Suprapubic skin (tissue), 4 donors: ENCODE data around the gene TNS1. TPM values are rescaled to one million over a fixed set of nuclear protein-coding genes. Genes with fewer than 3 reads are reported as not detected.

Source experiments
- DNase-seq, 2 donors: peaks; one replicate each; pipeline ENCODE4 v3.0.0-alpha.2; 2019; ENCODE audit warnings: low spot score in 2 of 2
- H3K27ac ChIP-seq: fragments of 200-600 bp; sonication (generic); one replicate; pipeline ENCODE4 v1.5.1; 2019
- H3K27me3 ChIP-seq: fragments of 200-600 bp; sonication (generic); one replicate; pipeline ENCODE4 v1.5.1; 2019
- H3K36me3 ChIP-seq: fragments of 200-600 bp; sonication (generic); one replicate; pipeline ENCODE4 v1.5.1; 2019
- H3K4me1 ChIP-seq: fragments of 200-600 bp; sonication (generic); one replicate; pipeline ENCODE4 v1.5.1; 2019
- H3K4me3 ChIP-seq: fragments of 200-600 bp; sonication (generic); one replicate; pipeline ENCODE4 v1.5.1; 2019; ENCODE audit warnings: mild to moderate bottlenecking
- H3K9me3 ChIP-seq: fragments of 200-600 bp; sonication (generic); one replicate; pipeline ENCODE4 v1.5.1; 2019
- CTCF ChIP-seq, 2 donors: fragments of 200-600 bp in 1 of 2; fragments of 450-650 bp in 1 of 2; sonication (generic) in 1 of 2; IDR thresholded peaks; one replicate each; pipeline ENCODE4 v1.5.1; 2016 to 2019; ENCODE audit warnings: antibody characterized with exemption in 2 of 2, mild to moderate bottlenecking in 1 of 2, moderate library complexity in 1 of 2
- EP300 ChIP-seq: sonication (generic); formaldehyde crosslinking; IDR thresholded peaks from one replicate; pipeline ENCODE4 v1.6.1; 2017; ENCODE audit warnings: antibody characterized with exemption
- POLR2A ChIP-seq, 2 donors: fragments of 450-650 bp; IDR thresholded peaks; one replicate each; pipeline ENCODE4 v1.6.1; 2017; ENCODE audit warnings: antibody characterized with exemption in 2 of 2, mild to moderate bottlenecking in 2 of 2, moderate library complexity in 2 of 2
- POLR2AphosphoS5 ChIP-seq, 3 donors: sonication (generic); formaldehyde crosslinking; IDR thresholded peaks; one replicate each; pipeline ENCODE4 v1.6.1; 2017; ENCODE audit warnings: antibody characterized with exemption in 3 of 3
- WGBS: methylation state at CpG from one replicate; pipeline ENCODE4 v1.1.5; 2018; 5-methylcytosine and 5-hydroxymethylcytosine counted together
- total RNA-seq, 4 donors: library from RNA; depleted of rRNA; stranded (reverse); fragments of >200 nt; gene quantifications; one replicate each; pipeline ENCODE4 v1.1.0, GENCODE V29; 2016

Gene TNS1
- total RNA-seq, 4 donors from 2014 or later = 64.1 to 145 (median 99.5) TPM

- H3K4me1 ChIP-seq = peaks cover 91% of the 10 kb centered on the region
- 10% methylated on average over 11 of the region's 11 CpGs for WGBS
- no peaks in the 10 kb centered on the region for H3K9me3 ChIP-seq
- no peaks in the 10 kb centered on the region for H3K27me3 ChIP-seq
- peak in 1 of 2 donors; percentile 88 for DNase-seq
- H3K27ac ChIP-seq = peak overlapping the region; percentile 88
- peaks cover 4% of the 10 kb centered on the region for H3K36me3 ChIP-seq
- TF ChIP-seq CTCF (IDR thresholded peaks at IDR 0.05) (no peak), POLR2A (IDR thresholded peaks at IDR 0.05) (peak in 1 of 2 donors; percentile 20), POLR2AphosphoS5 (IDR thresholded peaks at IDR 0.05) (peak in 1 of 3 donors; percentile 27), EP300 (no peak)
- peak overlapping the region; percentile 24 for H3K4me3 ChIP-seq
Measured at GRCh38 chr2:217903859-217904613, 98.8 kb downstream of the TNS1 start.

- no peak for TF ChIP-seq CTCF (IDR thresholded peaks at IDR 0.05)
- TF ChIP-seq POLR2A (IDR thresholded peaks at IDR 0.05) = no peak
- TF ChIP-seq EP300 = no peak
- WGBS = 73% methylated on average over 8 of the region's 8 CpGs
- Histone ChIP-seq H3K27ac (peak overlapping the region; percentile 88), H3K4me3 (no peak overlapping the region), H3K36me3 (peaks cover 4% of the 10 kb centered on the region), H3K4me1 (peaks cover 92% of the 10 kb centered on the region), H3K27me3 (no peaks in the 10 kb centered on the region), H3K9me3 (no peaks in the 10 kb centered on the region)
- DNase-seq = no peak
Measured at GRCh38 chr2:217903142-217903858, 99.5 kb downstream of the TNS1 start.

- H3K4me1 ChIP-seq = peaks cover 97% of the 10 kb centered on the region
- no peaks in the 10 kb centered on the region for H3K9me3 ChIP-seq
- H3K4me3 ChIP-seq = no peak overlapping the region
- WGBS = 19% methylated on average over 9 of the region's 19 CpGs
- H3K27me3 ChIP-seq = no peaks in the 10 kb centered on the region
- peak in 1 of 3 donors; percentile 49 for TF ChIP-seq POLR2AphosphoS5 (IDR thresholded peaks at IDR 0.05)
- TF ChIP-seq EP300 = no peak
- peak overlapping the region; percentile 88 for H3K27ac ChIP-seq
- peaks cover 10% of the 10 kb centered on the region for H3K36me3 ChIP-seq
- DNase-seq = peak; percentile 90 to 94
Measured at GRCh38 chr2:217902379-217903141, 100.2 kb downstream of the TNS1 start.

- DNase-seq = no peak
- H3K27ac ChIP-seq = peak overlapping the region; percentile 88
- H3K4me1 ChIP-seq = peaks cover 98% of the 10 kb centered on the region
- H3K4me3 ChIP-seq = no peak overlapping the region
- TF ChIP-seq EP300 = no peak
- no peak for TF ChIP-seq POLR2A (IDR thresholded peaks at IDR 0.05)
- no peak for TF ChIP-seq POLR2AphosphoS5 (IDR thresholded peaks at IDR 0.05)
- WGBS = 14% methylated on average over 3 of the region's 5 CpGs
- no peaks in the 10 kb centered on the region for H3K9me3 ChIP-seq
- peaks cover 17% of the 10 kb centered on the region for H3K36me3 ChIP-seq
- H3K27me3 ChIP-seq = no peaks in the 10 kb centered on the region
Measured at GRCh38 chr2:217901835-217902378, 100.9 kb downstream of the TNS1 start.

GRCh38 chr2:217901400-217901799, 101.4 kb downstream of the TNS1 start:
- Histone ChIP-seq H3K27ac (peak overlapping the region; percentile 88), H3K4me3 (no peak overlapping the region), H3K36me3 (peaks cover 20% of the 10 kb centered on the region), H3K9me3 (no peaks in the 10 kb centered on the region), H3K27me3 (no peaks in the 10 kb centered on the region), H3K4me1 (peaks cover 93% of the 10 kb centered on the region)
- WGBS = 85% methylated on average over 2 of the region's 4 CpGs
- TF ChIP-seq POLR2AphosphoS5 (IDR thresholded peaks at IDR 0.05) (no peak), EP300 (no peak), CTCF (IDR thresholded peaks at IDR 0.05) (no peak), POLR2A (IDR thresholded peaks at IDR 0.05) (no peak)
- no peak for DNase-seq
